ENCODE data around the gene GRAMD4. TPM values are rescaled to one million over a fixed set of nuclear protein-coding genes. Genes with fewer than 3 reads are reported as not detected.

Gene GRAMD4
- total and polyA plus RNA-seq, 7 donors: 11.3 to 39.3 (median 17.8) TPM

DNA sequence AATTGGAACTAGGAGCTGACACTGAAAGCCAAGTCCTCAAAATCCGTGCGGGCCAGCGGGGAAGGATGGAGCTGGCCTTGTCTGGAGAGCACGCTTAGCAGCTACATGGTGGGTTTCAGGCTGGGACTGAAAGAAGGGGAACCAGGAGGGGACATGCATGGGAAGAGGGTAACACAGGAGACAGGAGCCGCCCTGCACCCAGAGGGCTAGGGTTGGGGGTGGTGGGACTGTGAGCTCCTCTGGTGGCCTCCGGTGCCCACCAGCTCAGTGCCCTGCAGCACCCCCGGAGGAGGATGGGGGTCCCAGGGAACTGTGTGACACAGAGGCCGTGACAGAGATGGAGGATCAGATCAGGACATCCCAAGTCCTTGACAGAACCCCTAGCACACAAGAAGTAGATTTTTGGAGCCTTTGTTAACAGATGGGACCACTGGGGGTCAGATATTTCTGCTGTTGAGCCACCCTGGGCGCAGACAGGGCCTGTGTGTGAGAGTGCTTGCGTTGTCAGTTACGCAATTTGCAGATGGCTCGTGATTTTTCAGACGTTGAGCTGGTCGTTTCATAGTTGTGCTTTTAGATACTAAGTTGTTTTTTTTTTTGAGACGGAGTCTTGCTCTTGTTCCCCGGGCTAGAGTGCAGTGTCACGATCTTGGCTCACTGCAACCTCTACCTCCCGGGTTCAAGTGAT lies 21.3 kb upstream of the GRAMD4 start:
- intact Hi-C loops (cut with DNase I): loop anchor here (5.0 kb wide), 2 partner anchors 33 to 38 kb away; no protein-coding TSS in a partner anchor
- DNase-seq (peak in 1 of 2 donors; percentile 23), ATAC-seq (no peak)
- Histone ChIP-seq H3K27ac (peak overlapping the region; percentile 23), H3K36me3 (ENCODE audit: insufficient read depth in 1 of 2, low read depth in 1 of 2) (no peaks in the 10 kb centered on the region), H3K4me3 (no peak overlapping the region), H3K27me3 (ENCODE audit: insufficient read depth in 3 of 3, low read length in 2 of 3) (no peaks in the 10 kb centered on the region), H3K4me1 (peaks cover 29% of the 10 kb centered on the region), H3K9me3 (no peaks in the 10 kb centered on the region)
- 82 to 93% (median 86%) methylated on average over 17 to 18 of the region's 18 CpGs for WGBS, 3 donors
- TF ChIP-seq, protein P1, sequence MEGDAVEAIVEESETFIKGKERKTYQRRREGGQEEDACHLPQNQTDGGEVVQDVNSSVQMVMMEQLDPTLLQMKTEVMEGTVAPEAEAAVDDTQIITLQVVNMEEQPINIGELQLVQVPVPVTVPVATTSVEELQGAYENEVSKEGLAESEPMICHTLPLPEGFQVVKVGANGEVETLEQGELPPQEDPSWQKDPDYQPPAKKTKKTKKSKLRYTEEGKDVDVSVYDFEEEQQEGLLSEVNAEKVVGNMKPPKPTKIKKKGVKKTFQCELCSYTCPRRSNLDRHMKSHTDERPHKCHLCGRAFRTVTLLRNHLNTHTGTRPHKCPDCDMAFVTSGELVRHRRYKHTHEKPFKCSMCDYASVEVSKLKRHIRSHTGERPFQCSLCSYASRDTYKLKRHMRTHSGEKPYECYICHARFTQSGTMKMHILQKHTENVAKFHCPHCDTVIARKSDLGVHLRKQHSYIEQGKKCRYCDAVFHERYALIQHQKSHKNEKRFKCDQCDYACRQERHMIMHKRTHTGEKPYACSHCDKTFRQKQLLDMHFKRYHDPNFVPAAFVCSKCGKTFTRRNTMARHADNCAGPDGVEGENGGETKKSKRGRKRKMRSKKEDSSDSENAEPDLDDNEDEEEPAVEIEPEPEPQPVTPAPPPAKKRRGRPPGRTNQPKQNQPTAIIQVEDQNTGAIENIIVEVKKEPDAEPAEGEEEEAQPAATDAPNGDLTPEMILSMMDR (IDR thresholded peaks at IDR 0.05): no peak

DNA sequence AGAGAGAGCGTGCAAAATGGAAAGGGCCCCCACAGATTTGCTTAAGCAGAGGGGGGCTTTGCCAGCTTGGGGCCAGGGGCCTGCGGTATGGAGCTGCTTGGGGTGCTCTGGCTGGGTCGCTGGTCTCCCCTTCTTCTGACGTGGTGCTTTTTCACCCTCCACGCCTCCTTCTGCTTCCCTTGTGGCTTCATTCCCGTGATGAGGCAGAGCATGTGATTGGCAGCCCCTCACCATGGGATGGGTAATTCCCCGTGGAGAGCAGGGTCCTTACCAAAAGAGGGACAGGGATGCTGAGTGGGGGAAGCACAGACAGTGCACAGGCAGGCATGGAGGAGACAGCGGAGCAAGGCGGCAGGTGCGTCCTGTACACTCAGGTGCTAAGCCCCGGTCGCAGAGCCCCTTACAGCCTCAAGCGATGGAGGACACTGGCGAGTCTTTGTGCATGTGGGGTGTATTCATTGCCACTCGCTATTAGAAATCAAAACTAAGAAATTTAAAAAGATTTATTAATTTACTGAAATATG lies 19.9 kb upstream of the GRAMD4 start:
- H3K4me1 ChIP-seq: peaks cover 23% of the 10 kb centered on the region
- no peaks in the 10 kb centered on the region for H3K27me3 ChIP-seq (ENCODE audit: insufficient read depth in 3 of 3, low read length in 2 of 3)
- ATAC-seq (no peak), DNase-seq (no peak)
- TF ChIP-seq, protein P1 (IDR thresholded peaks at IDR 0.05): no peak
- WGBS, 3 donors: 69 to 93% (median 91%) methylated on average over 14 to 15 of the region's 15 CpGs
- no peaks in the 10 kb centered on the region for H3K36me3 ChIP-seq (ENCODE audit: insufficient read depth in 1 of 2, low read depth in 1 of 2)
- intact Hi-C loops (cut with DNase I): no loop called here
- H3K4me3 ChIP-seq: no peak overlapping the region
- no peaks in the 10 kb centered on the region for H3K9me3 ChIP-seq
- H3K27ac ChIP-seq: no peak overlapping the region

DNA sequence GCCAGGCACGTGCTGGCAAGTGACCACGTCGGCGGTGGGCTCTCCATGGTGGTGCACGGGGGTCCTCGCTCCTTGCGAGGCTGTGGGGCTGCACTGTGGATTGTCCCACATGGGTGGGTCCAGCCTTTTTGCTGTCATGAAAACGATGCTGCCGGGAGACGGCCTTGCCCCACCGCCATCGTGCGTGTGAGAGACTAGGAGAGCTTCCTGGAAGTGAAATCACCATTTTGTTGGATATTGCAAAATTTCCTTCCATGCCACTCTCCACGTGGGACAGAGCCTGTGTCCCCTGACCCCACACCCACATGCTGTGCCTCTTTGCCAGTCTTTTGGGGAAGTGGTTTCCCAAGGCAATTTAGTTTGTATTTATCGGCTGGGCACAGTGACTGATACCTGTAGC lies 18.2 kb upstream of the GRAMD4 start:
- Histone ChIP-seq H3K27me3 (ENCODE audit: insufficient read depth in 3 of 3, low read length in 2 of 3) (no peaks in the 10 kb centered on the region), H3K9me3 (no peaks in the 10 kb centered on the region), H3K36me3 (ENCODE audit: insufficient read depth in 1 of 2, low read depth in 1 of 2) (no peaks in the 10 kb centered on the region), H3K27ac (no peak overlapping the region), H3K4me1 (peaks cover 7% of the 10 kb centered on the region), H3K4me3 (no peak overlapping the region)
- ATAC-seq: peak in 2 of 4 donors; percentile 8 to 15
- WGBS, 3 donors: 89 to 94% (median 94%) methylated on average over 15 of the region's 15 CpGs
- DNase-seq: peak in 1 of 2 donors; percentile 31
- intact Hi-C loops (cut with DNase I): no loop called here
- TF ChIP-seq, protein P1 (IDR thresholded peaks at IDR 0.05): no peak

DNA sequence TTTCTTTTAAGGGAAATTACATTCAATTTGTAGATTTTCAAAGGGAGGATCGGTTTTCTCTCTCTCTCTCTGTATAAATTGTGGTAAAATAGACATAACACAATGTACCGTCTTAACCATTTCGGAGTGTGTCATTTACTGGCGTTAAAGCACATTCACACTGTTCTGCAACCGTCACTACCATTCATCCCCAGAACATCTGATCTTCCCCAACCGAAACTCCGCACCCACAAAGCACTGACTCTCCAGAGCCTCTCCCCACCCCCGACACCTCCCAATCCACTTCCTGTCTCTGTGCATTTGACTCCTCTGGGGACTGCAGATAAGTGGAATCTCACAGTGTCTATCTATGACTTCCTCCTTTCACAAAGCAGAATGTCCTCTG lies 15.9 kb upstream of the GRAMD4 start:
- intact Hi-C loops (cut with DNase I): no loop called here
- 76 to 78% (median 78%) methylated on average over 8 of the region's 8 CpGs for WGBS, 3 donors
- Histone ChIP-seq H3K4me1 (peaks cover 7% of the 10 kb centered on the region), H3K27ac (no peak overlapping the region), H3K27me3 (ENCODE audit: insufficient read depth in 3 of 3, low read length in 2 of 3) (no peaks in the 10 kb centered on the region), H3K4me3 (no peak overlapping the region), H3K9me3 (no peaks in the 10 kb centered on the region), H3K36me3 (ENCODE audit: insufficient read depth in 1 of 2, low read depth in 1 of 2) (no peaks in the 10 kb centered on the region)
- DNase-seq (peak in 1 of 2 donors; percentile 24), ATAC-seq (peak in 2 of 4 donors; percentile 23 to 42)
- TF ChIP-seq, protein P1 (IDR thresholded peaks at IDR 0.05): no peak
